Measurements from ENCODE around the gene SERPINA6.

SERPINA6 gene

DNA sequence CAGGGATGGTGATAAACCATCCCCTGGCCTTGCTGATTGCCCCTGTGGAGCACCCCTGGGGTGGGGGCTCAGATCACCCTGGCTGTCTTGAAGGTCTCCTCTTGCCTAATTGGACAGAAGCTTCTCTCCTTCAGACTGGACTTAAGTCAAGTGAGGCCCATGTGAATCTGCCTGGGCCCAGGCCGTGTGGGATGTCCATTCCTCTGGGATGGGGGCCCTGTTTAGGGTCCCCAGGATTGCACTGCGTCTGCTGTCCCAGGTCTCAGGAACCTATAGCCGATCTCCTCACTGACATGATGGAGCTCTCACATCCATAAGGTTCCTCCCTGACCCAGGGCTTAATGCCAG, 45.1 kb upstream of the SERPINA6 start:
- Histone ChIP-seq H3K9me3 (no peaks in the 10 kb centered on the region), H3K27me3 (no peaks in the 10 kb centered on the region), H3K4me3 (ENCODE audit: low read depth in 1 of 2, low read length in 1 of 2) (no peak overlapping the region), H3K27ac (no peak overlapping the region), H3K36me3 (no peaks in the 10 kb centered on the region), H3K4me1 (ENCODE audit: control insufficient read depth in 1 of 2, insufficient read depth in 1 of 2, low read depth in 1 of 2, low read length in 1 of 2) (peaks cover 0 to 4% of the 10 kb centered on the region in 2 experiments)
- TF ChIP-seq, protein P1, sequence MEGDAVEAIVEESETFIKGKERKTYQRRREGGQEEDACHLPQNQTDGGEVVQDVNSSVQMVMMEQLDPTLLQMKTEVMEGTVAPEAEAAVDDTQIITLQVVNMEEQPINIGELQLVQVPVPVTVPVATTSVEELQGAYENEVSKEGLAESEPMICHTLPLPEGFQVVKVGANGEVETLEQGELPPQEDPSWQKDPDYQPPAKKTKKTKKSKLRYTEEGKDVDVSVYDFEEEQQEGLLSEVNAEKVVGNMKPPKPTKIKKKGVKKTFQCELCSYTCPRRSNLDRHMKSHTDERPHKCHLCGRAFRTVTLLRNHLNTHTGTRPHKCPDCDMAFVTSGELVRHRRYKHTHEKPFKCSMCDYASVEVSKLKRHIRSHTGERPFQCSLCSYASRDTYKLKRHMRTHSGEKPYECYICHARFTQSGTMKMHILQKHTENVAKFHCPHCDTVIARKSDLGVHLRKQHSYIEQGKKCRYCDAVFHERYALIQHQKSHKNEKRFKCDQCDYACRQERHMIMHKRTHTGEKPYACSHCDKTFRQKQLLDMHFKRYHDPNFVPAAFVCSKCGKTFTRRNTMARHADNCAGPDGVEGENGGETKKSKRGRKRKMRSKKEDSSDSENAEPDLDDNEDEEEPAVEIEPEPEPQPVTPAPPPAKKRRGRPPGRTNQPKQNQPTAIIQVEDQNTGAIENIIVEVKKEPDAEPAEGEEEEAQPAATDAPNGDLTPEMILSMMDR (IDR thresholded peaks at IDR 0.05): no peak

DNA sequence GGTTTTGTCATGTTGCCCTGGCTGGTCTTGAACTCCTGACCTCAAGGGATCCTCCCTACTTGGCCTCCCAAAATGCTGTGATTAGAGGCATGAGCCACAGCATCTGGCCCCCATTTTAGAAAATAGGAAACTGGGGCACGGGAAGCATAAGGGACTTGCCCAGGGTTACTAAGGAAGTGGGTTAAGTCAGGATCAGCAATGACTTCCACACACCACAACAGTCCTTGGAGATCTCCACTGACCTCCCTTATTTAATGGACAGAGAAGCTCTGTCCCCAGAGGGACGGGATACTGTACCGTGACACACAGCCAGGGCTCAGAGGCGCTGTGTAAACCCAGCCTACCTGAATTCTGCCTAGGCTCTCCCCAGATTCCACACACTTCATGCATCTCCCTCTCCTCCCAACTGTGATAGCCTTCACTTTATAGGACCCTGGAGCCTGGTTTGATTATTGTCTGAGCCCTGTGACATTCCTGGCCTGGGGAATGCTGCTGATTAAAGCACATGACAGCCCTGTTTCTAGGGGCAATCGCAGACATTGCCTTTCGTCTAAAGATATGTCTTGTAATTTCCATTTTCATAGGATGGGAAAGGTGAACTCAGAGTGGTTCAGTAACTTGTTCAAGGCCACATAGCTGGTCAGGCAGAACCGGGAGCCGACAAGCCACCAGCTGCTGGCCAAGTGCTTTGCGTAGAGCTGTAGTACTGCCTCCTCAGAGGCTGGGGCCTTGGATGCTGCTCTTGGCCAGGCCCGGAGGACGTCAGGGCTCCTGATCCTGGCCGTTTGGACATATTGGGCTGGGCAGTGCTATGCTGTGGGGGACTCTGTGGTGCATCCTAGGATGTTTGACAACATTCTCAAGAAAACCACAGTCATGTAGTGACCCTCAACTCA, 44.5 kb upstream of the SERPINA6 start:
- Histone ChIP-seq H3K36me3 (no peaks in the 10 kb centered on the region), H3K9me3 (no peaks in the 10 kb centered on the region), H3K27me3 (no peaks in the 10 kb centered on the region), H3K4me1 (ENCODE audit: control insufficient read depth in 1 of 2, insufficient read depth in 1 of 2, low read depth in 1 of 2, low read length in 1 of 2) (peaks cover 0 to 4% of the 10 kb centered on the region in 2 experiments), H3K4me3 (ENCODE audit: low read depth in 1 of 2, low read length in 1 of 2) (no peak overlapping the region), H3K27ac (peak overlapping the region; percentile 23)
- TF ChIP-seq, protein P1 (IDR thresholded peaks at IDR 0.05): no peak

DNA sequence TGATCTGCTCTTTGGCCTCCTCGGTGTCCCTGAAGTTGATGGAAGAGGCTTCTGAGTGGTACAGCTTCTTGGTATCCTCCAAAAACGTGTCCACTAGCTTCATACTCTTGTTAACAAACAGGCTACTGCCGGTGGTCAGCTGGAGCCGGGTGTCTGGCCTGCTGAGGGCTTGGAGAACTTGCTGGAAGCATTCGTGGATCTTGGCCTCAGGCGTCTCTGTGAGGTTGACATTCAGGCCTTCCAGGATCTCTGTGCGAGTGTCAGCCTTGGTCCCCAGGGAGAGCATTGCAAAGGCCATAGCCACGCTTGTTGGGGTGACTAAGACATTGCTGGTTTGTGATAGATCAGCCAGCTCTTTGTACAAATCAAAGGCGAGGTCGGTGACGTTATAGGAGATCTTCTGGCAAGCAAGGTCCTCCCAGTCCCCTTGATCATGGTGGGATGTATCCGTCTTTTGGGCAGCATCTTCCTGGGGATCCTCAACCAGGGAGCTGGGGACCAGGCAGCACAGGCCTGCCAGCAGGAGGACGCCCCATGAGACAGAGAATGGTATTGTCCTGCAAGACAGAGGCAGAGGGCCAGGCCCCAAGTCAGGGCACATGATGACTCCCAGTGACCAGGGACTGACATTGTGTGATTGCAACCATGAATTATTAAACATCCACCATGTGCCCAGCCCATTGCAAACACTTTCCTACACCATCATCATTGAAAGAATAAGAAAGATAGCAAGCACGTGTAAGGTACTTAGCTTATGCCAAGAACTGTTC, 43.2 kb upstream of the SERPINA6 start, which contains the start of gene SERPINA2:
TSS of gene SERPINA2 (minus strand) at position 553 of the 770 bp plus-strand sequence.
- Histone ChIP-seq H3K4me1 (ENCODE audit: control insufficient read depth in 1 of 2, insufficient read depth in 1 of 2, low read depth in 1 of 2, low read length in 1 of 2) (peaks cover 0 to 4% of the 10 kb centered on the region in 2 experiments), H3K4me3 (ENCODE audit: low read depth in 1 of 2, low read length in 1 of 2) (no peak within 1 kb of the TSS), H3K27ac (peak within 1 kb of the TSS; percentile 23), H3K9me3 (no peaks in the 10 kb centered on the region), H3K36me3 (no peaks in the 10 kb centered on the region), H3K27me3 (no peaks in the 10 kb centered on the region)
- TF ChIP-seq, protein P1 (IDR thresholded peaks at IDR 0.05): no peak

DNA sequence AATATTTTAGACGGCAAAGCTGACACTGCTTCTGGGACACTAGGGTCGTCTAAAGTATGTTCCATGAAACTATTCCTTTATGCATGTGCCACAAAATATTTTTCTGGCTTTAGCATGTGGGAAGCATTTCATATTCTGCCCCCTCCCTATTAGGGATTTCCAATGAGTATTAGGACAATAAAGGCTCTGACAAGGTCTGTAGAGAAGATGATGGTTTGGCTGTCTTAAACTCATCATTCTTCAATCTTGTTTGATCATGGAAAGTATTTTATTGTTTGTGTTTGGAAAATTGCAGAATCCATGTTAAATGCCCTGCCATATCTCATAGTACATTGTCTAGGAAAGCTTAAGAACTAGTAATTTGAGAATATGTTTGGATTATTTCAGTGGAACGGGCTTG, 42.5 kb upstream of the SERPINA6 start:
- no peaks in the 10 kb centered on the region for H3K36me3 ChIP-seq
- no peaks in the 10 kb centered on the region for H3K27me3 ChIP-seq
- no peak overlapping the region for H3K4me3 ChIP-seq (ENCODE audit: low read depth in 1 of 2, low read length in 1 of 2)
- H3K27ac ChIP-seq: no peak overlapping the region
- H3K4me1 ChIP-seq (ENCODE audit: control insufficient read depth in 1 of 2, insufficient read depth in 1 of 2, low read depth in 1 of 2, low read length in 1 of 2): peaks cover 0 to 4% of the 10 kb centered on the region in 2 experiments
- TF ChIP-seq, protein P1 (IDR thresholded peaks at IDR 0.05): no peak
- no peaks in the 10 kb centered on the region for H3K9me3 ChIP-seq

DNA sequence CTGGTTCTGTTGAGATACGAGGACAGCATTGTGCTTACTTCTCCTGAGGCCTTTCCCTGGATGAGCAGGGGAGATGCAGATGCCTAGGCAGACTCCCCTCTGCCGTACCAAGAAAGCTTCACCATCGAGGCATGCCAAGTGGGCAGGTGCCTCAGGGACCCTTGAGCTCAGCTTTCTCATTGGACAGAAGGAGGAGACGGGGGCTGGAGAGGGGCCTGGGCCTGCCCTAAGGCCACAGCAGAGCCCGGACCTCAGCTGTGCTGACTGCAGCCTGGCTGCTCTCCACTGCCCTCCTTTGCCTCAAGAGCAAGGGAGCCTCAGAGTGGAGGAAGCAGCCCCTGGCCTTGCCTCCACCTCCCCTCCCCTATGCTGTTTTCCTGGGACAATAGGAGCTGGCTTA, 41.8 kb upstream of the SERPINA6 start:
- H3K9me3 ChIP-seq: no peaks in the 10 kb centered on the region
- TF ChIP-seq, protein P1 (IDR thresholded peaks at IDR 0.05): no peak

More for the DNA sequence above, 41.8 kb upstream of the SERPINA6 start:
- Histone ChIP-seq H3K27ac (no peak overlapping the region), H3K36me3 (no peaks in the 10 kb centered on the region), H3K27me3 (no peaks in the 10 kb centered on the region), H3K4me3 (ENCODE audit: low read depth in 1 of 2, low read length in 1 of 2) (no peak overlapping the region), H3K4me1 (ENCODE audit: control insufficient read depth in 1 of 2, insufficient read depth in 1 of 2, low read depth in 1 of 2, low read length in 1 of 2) (peaks cover 0 to 4% of the 10 kb centered on the region in 2 experiments)
